Measurements from ENCODE around the gene CDC42BPA. TPM values are rescaled to one million over a fixed set of nuclear protein-coding genes. Genes with fewer than 3 reads are reported as not detected.

CDC42BPA gene
- polyA plus RNA-seq, 1 donor from 2014 or later: 22.9 TPM

DNA sequence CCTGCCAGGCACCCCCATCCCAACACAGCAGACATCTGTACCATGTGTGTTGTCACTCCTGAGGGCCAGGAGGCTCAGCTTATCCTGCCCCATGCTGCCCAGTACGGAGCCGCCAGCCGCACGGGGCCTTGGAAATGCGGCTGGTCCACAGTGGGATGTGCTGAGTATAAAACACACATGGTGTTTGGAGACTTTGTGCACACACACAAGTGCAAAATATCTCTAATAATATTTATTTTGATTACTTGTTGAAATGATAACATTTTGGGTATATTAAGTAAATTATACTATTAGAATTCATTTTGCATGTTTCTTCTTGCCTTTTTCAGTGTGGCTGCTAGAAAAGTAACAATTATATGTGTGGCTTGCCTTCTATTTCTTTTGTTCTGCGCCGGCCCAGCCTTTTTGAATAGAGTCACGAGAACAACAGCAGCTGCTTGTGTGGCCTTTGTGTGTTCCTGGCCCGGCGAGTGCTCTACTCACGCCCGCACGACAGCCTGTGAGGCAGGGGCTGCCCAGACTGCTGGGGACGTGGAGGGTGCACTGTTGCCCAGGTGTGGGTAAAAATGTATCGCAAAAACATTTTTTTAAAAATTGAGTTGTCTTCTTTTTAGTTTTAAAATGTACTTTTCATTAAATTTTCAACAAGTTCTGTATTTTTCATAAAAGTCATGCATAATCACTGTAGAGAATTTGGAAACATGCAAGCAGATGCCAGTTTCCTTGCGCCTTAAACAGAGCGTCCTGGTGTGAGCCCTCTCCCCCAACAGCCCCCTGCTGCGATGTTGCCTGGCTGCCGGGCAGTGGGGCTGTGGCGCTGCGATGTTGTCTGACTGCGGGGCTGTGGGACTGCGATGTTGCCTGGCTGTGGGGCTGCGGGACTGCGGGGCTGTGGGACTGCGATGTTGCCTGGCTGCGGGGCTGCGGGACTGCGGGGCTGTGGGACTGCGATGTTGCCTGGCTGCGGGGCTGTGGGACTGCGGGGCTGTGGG lies 342.7 kb downstream of the CDC42BPA start:
- TF ChIP-seq, protein P1, sequence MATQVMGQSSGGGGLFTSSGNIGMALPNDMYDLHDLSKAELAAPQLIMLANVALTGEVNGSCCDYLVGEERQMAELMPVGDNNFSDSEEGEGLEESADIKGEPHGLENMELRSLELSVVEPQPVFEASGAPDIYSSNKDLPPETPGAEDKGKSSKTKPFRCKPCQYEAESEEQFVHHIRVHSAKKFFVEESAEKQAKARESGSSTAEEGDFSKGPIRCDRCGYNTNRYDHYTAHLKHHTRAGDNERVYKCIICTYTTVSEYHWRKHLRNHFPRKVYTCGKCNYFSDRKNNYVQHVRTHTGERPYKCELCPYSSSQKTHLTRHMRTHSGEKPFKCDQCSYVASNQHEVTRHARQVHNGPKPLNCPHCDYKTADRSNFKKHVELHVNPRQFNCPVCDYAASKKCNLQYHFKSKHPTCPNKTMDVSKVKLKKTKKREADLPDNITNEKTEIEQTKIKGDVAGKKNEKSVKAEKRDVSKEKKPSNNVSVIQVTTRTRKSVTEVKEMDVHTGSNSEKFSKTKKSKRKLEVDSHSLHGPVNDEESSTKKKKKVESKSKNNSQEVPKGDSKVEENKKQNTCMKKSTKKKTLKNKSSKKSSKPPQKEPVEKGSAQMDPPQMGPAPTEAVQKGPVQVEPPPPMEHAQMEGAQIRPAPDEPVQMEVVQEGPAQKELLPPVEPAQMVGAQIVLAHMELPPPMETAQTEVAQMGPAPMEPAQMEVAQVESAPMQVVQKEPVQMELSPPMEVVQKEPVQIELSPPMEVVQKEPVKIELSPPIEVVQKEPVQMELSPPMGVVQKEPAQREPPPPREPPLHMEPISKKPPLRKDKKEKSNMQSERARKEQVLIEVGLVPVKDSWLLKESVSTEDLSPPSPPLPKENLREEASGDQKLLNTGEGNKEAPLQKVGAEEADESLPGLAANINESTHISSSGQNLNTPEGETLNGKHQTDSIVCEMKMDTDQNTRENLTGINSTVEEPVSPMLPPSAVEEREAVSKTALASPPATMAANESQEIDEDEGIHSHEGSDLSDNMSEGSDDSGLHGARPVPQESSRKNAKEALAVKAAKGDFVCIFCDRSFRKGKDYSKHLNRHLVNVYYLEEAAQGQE (IDR thresholded peaks at IDR 0.05; ENCODE audit: borderline replicate concordance): no peak
- no peak for TF ChIP-seq TAF1 (IDR thresholded peaks at IDR 0.05; ENCODE audit: low read depth)
- TF ChIP-seq, protein P2, sequence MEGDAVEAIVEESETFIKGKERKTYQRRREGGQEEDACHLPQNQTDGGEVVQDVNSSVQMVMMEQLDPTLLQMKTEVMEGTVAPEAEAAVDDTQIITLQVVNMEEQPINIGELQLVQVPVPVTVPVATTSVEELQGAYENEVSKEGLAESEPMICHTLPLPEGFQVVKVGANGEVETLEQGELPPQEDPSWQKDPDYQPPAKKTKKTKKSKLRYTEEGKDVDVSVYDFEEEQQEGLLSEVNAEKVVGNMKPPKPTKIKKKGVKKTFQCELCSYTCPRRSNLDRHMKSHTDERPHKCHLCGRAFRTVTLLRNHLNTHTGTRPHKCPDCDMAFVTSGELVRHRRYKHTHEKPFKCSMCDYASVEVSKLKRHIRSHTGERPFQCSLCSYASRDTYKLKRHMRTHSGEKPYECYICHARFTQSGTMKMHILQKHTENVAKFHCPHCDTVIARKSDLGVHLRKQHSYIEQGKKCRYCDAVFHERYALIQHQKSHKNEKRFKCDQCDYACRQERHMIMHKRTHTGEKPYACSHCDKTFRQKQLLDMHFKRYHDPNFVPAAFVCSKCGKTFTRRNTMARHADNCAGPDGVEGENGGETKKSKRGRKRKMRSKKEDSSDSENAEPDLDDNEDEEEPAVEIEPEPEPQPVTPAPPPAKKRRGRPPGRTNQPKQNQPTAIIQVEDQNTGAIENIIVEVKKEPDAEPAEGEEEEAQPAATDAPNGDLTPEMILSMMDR (IDR thresholded peaks at IDR 0.05; ENCODE audit: poor library complexity, severe bottlenecking): no peak
- no peak overlapping the region for H2AFZ ChIP-seq (ENCODE audit: low read depth, low read length)
- H3F3A ChIP-seq (ENCODE audit: insufficient read depth, low read length, poor library complexity, severe bottlenecking): no peaks in the 10 kb centered on the region
- no peak overlapping the region for H3K4me3 ChIP-seq (ENCODE audit: low read length)
- no peak overlapping the region for H3K4me2 ChIP-seq (ENCODE audit: low read length)
- H3K36me3 ChIP-seq (ENCODE audit: insufficient read depth, low read length): no peaks in the 10 kb centered on the region
- H3K27me3 ChIP-seq (ENCODE audit: insufficient read depth, low read depth, low read length): no peaks in the 10 kb centered on the region
- H3K9me2 ChIP-seq (ENCODE audit: insufficient read depth, low read length): no peaks in the 10 kb centered on the region
- H3K9me3 ChIP-seq (ENCODE audit: low read length): no peaks in the 10 kb centered on the region
- no peak overlapping the region for H3K9ac ChIP-seq (ENCODE audit: low read length)
- H4K20me1 ChIP-seq (ENCODE audit: insufficient read depth): no peaks in the 10 kb centered on the region
- no peaks in the 10 kb centered on the region for H3K79me2 ChIP-seq (replicated peaks; ENCODE audit: insufficient read depth, low read length)
- no peak overlapping the region for H3K27ac ChIP-seq (ENCODE audit: low read length)

DNA sequence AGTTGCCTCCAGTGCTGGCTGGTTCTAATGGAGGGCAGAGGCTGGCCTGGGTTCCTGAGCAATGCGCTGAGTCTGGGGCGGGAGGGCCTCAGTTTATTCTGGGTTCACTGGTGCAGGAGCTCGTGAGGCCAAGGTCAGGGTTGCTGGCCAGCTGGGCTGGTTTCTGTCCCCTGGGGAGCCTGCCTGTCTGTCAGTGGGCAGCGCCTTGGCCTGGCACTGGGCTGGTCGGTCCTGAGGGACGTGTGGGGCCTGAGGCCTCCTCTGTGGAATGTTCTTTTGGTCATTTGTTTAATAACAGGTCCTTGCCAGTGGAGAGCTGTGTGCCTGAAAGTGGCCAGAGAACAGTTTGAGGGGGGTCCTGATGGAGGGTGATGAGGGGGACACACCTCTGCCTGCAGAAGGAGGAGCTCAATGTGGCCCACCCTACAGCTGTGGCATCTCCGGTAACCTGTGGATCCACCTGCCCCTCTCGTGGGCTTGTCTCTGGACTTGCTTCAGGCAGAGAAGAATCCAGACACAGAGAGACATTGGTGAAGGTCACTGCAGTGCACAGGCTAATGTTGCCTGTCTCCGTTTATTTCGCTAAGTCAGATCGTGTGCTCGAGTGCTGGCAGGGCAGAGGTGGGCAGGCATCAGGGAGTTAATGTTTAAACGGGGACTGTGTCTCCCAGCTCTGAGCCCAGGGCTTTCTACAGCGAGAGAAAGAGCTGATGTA lies 343.6 kb downstream of the CDC42BPA start:
- no peak overlapping the region for H3K27ac ChIP-seq (ENCODE audit: low read length)

More for the DNA sequence above, 343.6 kb downstream of the CDC42BPA start:
- Histone ChIP-seq H3K27me3 (ENCODE audit: insufficient read depth, low read depth, low read length) (no peaks in the 10 kb centered on the region), H2AFZ (ENCODE audit: low read depth, low read length) (no peak overlapping the region), H3K4me2 (ENCODE audit: low read length) (no peak overlapping the region), H3K9me2 (ENCODE audit: insufficient read depth, low read length) (no peaks in the 10 kb centered on the region), H3K9ac (ENCODE audit: low read length) (no peak overlapping the region), H3K9me3 (ENCODE audit: low read length) (no peaks in the 10 kb centered on the region), H4K20me1 (ENCODE audit: insufficient read depth) (no peaks in the 10 kb centered on the region), H3F3A (ENCODE audit: insufficient read depth, low read length, poor library complexity, severe bottlenecking) (no peaks in the 10 kb centered on the region), H3K36me3 (ENCODE audit: insufficient read depth, low read length) (no peaks in the 10 kb centered on the region), H3K79me2 (replicated peaks; ENCODE audit: insufficient read depth, low read length) (no peaks in the 10 kb centered on the region), H3K4me3 (ENCODE audit: low read length) (no peak overlapping the region)
- TF ChIP-seq SMC3 (conservative IDR thresholded peaks at IDR 0.05; ENCODE audit: poor library complexity) (no peak), TAF1 (IDR thresholded peaks at IDR 0.05; ENCODE audit: low read depth) (no peak), EP300 (conservative IDR thresholded peaks at IDR 0.05; ENCODE audit: poor library complexity, severe bottlenecking) (no peak), EZH2 (IDR thresholded peaks at IDR 0.05; ENCODE audit: borderline replicate concordance, insufficient read depth, low read length, poor library complexity, severe bottlenecking) (no peak), MXI1 (conservative IDR thresholded peaks at IDR 0.05; ENCODE audit: poor library complexity, severe bottlenecking) (no peak), RAD21 (conservative IDR thresholded peaks at IDR 0.05) (no peak), POLR2AphosphoS5 (IDR thresholded peaks at IDR 0.05) (no peak)
- TF ChIP-seq, protein P2 (IDR thresholded peaks at IDR 0.05; ENCODE audit: poor library complexity, severe bottlenecking): no peak
- TF ChIP-seq, protein P1 (IDR thresholded peaks at IDR 0.05; ENCODE audit: borderline replicate concordance): no peak
